Upper lobe of left lung (tissue), 4 donors: ENCODE results near the gene GJD4.

Experiments
- CTCF ChIP-seq, 6 experiments: fragments of 450-650 bp in 4 of 6; fragments of 200-600 bp in 2 of 6; sonication (generic) in 2 of 6; IDR thresholded peaks; one replicate each; pipeline ENCODE4 v1.5.1; 2016 to 2019; ENCODE audit warnings: antibody characterized with exemption in 6 of 6
- POLR2A ChIP-seq, 4 donors: fragments of 450-650 bp; IDR thresholded peaks; one replicate each; pipeline ENCODE4 v1.5.1; 2016 to 2017; ENCODE audit warnings: antibody characterized with exemption in 4 of 4, mild to moderate bottlenecking in 2 of 4

GRCh38 chr10:35638101-35638500 lies 33.0 kb downstream of the GJD4 start:
- TF ChIP-seq CTCF (IDR thresholded peaks at IDR 0.05), result no peak
- no peak for TF ChIP-seq POLR2A (IDR thresholded peaks at IDR 0.05)
